ENCODE measurements around the gene MS4A6A.
A peak's percentile ranks its signal among the peaks of the same experiment; 100 is the strongest.
"Not testable (repeated sequence)": the region's sequence is repeated elsewhere in the genome, so short reads cannot be mapped to it uniquely, and the experiment has no call there.

Gene MS4A6A, protein sequence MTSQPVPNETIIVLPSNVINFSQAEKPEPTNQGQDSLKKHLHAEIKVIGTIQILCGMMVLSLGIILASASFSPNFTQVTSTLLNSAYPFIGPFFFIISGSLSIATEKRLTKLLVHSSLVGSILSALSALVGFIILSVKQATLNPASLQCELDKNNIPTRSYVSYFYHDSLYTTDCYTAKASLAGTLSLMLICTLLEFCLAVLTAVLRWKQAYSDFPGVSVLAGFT

GRCh38 chr11:60182541-60183330 is at the start of gene MS4A6A:
Gene MS4A6A (minus strand): TSS chr11:60183083. CDS start chr11:60181727, 1,356 bp downstream.
- DNase-seq (ENCODE audit: low spot score) = no peak

GRCh38 chr11:60230681-60231080 is 47.8 kb upstream of the MS4A6A start:
- DNase-seq (ENCODE audit: low spot score) = no peak

GRCh38 chr11:60222141-60222540 is 39.3 kb upstream of the MS4A6A start:
- DNase-seq (ENCODE audit: low spot score) = no peak

DNA sequence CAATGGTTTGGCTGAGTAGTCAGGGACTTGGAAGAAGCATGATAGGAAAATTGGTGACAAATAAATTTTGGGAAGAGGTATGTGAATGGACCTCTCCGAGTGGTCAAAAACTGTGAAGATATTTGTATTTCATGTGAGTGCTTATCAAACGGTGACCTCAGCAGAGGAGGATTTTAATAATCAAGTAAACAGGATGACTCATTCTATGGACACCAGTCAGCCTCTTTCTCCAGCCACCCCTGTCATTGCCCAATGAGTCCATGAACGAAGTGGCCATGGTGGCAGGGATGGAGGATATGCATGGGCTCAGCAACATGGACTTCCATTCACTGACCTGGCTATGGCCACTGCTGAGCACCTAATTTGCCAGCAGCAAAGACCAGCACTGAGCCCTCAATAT is 38.8 kb upstream of the MS4A6A start:
- DNase-seq (ENCODE audit: low spot score) = no peak

GRCh38 chr11:60221181-60221580 is 38.3 kb upstream of the MS4A6A start:
- DNase-seq (ENCODE audit: low spot score) = no peak

DNA sequence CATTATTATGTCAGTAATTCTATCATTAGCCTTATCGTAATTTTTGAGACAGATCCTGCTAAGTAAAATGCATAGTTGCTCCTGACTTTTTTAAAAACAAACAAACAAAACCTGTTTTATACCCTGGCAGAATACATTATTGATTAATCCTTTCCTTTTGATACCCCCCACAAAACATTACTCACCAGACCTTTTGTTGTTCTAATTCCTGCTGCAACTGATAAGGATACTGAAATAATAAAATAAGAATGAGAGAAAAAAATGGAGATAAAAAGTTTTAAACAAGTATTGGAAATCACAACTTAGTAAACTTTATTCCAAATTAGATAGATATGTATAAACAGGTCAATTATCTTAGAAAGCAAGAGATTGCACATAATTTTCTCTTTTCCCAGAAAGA is 31.5 kb upstream of the MS4A6A start:
- DNase-seq (ENCODE audit: low spot score) = no peak

- DNase-seq (ENCODE audit: low spot score) = no peak
These were observed 28.3 kb upstream of the MS4A6A start for GRCh38 chr11:60211206-60211605.

GRCh38 chr11:60209977-60210376 is 27.1 kb upstream of the MS4A6A start:
- no peak for DNase-seq (ENCODE audit: low spot score)

- DNase-seq (ENCODE audit: low spot score) = no peak
These were observed 26.1 kb upstream of the MS4A6A start for GRCh38 chr11:60208951-60209350.

- no peak for DNase-seq (ENCODE audit: low spot score)
These were observed 25.4 kb upstream of the MS4A6A start for GRCh38 chr11:60208146-60208895.

GRCh38 chr11:60206616-60207015 is 23.7 kb upstream of the MS4A6A start:
- DNase-seq (ENCODE audit: low spot score) = no peak

- DNase-seq (ENCODE audit: low spot score) = no peak
These were observed 22.0 kb upstream of the MS4A6A start for GRCh38 chr11:60204922-60205321.

DNA sequence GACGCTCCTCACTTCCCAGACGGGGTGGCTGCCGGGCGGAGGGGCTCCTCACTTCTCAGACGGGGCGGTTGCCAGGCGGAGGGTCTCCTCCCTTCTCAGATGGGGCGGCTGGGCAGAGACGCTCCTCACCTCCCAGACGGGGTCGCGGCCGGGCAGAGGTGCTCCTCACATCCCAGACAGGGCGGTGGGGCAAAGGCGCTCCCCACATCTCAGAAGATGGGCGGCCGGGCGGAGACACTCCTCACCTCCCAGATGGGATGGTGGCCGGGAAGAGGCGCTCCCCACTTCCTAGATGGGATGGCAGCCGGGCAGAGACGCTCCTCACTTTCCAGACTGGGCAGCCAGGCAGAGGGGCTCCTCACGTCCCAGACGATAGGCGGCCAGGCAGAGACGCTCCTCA is 18.5 kb upstream of the MS4A6A start:
- not testable (repeated sequence) for DNase-seq (ENCODE audit: low spot score)

DNA sequence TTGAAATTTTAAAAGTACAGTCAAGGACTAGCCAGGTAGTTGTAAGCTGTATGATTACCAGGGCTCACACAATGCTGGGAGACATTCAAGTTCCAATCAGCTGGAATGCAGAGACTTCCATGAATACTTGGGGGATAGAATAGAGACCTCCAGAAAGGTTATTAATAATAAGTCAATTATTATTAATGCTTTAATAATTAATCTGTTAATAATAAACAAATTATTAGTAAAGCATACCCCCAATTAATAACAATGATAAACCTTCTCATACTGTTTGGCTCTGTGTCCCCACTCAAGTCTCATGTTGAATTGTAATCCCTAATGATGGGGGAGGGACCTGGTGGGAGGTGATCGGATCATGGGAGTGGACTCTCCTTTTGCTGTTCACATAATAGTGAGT is 14.6 kb upstream of the MS4A6A start:
- DNase-seq (ENCODE audit: low spot score) = no peak

DNA sequence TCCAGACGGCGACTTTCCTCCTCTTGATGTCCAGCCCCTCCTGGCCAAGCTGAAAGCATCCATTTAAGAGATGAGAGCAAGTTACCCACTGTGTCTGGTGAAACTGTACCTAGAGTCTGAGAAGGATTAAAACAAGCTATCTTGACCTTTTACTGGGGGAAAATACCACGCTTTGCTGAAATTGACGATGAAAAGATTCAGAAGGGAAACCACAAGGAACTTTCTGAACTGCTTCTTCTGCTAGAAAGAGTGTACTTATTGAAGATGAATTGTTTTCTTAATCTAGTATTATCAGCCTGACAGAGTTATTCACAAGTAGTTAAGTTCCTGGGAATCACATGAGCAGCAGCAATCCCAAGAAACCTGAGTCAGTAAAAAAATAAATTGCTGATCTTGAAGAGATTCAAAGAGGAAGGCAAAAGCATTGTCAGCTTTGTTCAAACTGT is 13.1 kb upstream of the MS4A6A start:
- DNase-seq (ENCODE audit: low spot score) = no peak

- no peak for DNase-seq (ENCODE audit: low spot score)
These were observed 11.6 kb upstream of the MS4A6A start for GRCh38 chr11:60194511-60194910.

DNA sequence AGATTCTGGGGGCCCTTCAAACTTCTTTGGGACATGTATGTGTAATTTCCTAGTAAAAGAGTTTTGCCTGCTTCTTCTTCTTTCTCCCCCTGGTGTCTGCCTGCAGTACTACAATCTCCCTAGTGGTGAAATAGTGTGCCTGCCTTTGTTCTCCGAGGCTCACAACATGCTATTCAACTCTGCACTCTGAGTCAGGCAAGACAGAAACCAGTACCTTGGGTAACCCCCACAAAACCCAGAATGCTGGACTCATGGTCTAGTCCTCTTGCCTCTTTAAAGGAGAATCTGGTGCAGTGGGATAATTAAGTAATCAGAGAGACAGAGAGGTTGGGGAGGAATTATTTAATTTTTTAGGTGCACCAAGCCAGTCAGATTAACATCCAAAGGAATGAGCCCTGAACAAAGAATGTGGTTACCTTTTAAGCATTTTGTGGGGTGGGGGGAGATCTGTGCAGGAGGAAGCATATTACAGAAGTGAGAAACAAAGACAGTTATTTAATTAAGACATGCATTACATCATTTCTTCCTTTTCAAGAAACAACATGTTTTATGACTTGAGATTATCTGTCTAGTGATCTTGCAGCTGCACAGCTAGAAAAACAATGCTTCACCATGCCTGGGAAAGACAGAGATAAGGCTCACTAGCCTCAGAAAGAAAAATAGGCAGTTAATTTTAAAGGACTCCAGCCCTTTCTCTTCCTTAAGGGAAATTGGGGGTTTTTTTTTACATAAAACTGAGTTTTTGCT is 11.0 kb upstream of the MS4A6A start:
- peak; percentile 21 for DNase-seq (ENCODE audit: low spot score)

- not testable (repeated sequence) for DNase-seq (ENCODE audit: low spot score)
These were observed 9.7 kb upstream of the MS4A6A start for GRCh38 chr11:60192564-60192963.

DNA sequence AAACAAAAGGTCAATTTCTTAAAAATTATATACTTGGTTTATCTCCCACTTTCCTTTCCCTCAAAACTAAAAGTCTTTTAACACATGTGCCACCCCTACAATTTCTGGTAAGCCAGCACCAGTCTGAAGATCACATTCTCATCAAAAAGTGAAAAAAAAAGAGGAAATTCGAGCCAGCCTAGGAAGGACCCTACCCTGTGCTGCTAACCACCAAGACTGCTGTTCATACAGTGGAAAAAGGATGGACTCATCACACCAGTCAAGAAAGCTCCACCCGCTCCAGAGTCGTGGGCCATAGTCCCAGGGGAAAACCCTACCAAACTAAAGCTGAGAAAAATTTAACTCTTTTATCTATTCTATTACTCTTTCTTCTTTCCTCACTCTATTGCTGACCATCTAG is 5.6 kb upstream of the MS4A6A start:
- not testable (repeated sequence) for DNase-seq (ENCODE audit: low spot score)

GRCh38 chr11:60186128-60186527 is 3.2 kb upstream of the MS4A6A start:
- DNase-seq (ENCODE audit: low spot score) = not testable (repeated sequence)

GRCh38 chr11:60185512-60185827 is 2.6 kb upstream of the MS4A6A start:
- not testable (repeated sequence) for DNase-seq (ENCODE audit: low spot score)

- no peak for DNase-seq (ENCODE audit: low spot score)
These were observed 2.1 kb upstream of the MS4A6A start for GRCh38 chr11:60184824-60185511.

Measured in hematopoietic multipotent progenitor cell treated with erythropoietin and hydrocortisone succinate and interleukin-3 and kit ligand, for 17 days (in vitro differentiated cells).